ENCODE results near the gene AQP1.

Gene AQP1

GRCh38 chr7:30921540-30922401 lies 10.1 kb downstream of the AQP1 start:
- DNase-seq (ENCODE audit: low spot score): no peak

DNA sequence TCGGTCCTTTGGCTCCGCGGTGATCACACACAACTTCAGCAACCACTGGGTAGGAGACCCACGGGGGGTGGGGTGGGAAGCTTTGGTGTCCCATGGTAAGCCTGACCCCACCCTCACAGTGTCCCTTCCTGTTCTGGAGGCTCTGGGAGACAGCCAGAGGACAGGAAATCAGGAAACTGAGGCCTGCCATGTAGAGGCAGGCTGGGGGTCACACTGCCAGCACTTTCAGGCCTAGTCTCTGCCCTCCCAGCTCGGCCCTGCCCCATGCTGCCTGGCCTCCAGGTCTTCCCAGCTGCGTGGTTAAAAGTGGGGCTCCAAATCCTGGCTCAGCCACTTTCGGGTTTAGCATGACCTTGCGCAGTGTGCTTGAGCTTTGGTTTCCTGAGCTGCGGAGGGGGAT lies 10.9 kb downstream of the AQP1 start:
- no peak for DNase-seq (ENCODE audit: low spot score)

DNA sequence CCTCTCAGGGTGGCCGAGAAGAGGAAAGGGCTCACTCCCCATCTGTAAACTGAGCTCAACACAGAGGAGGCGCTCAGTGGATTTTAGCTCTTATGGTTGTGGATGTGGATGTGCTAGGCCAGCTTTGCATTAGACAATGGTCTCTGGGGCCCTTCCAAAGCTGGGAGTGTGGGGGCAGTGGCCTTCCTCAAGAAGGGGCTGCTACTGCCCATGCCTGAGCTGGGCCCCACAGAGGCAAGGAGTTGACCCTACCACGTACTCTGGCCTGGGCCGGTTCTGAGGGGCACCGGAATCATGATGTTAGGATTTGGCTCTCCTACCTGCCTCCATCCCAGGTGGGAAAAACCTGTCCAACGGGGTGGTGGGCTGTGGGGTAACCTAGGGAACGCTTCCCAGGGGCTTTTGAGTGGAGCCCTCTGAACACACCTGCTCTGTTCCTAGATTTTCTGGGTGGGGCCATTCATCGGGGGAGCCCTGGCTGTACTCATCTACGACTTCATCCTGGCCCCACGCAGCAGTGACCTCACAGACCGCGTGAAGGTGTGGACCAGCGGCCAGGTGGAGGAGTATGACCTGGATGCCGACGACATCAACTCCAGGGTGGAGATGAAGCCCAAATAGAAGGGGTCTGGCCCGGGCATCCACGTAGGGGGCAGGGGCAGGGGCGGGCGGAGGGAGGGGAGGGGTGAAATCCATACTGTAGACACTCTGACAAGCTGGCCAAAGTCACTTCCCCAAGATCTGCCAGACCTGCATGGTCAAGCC lies 11.5 kb downstream of the AQP1 start:
- no peak for DNase-seq (ENCODE audit: low spot score)

GRCh38 chr7:30923774-30924413 lies 12.2 kb downstream of the AQP1 start:
- DNase-seq (ENCODE audit: low spot score): no peak

- no peak for DNase-seq (ENCODE audit: low spot score)
Observed at GRCh38 chr7:30924624-30925023, 13.0 kb downstream of the AQP1 start.

GRCh38 chr7:30925117-30925516 lies 13.5 kb downstream of the AQP1 start:
- DNase-seq (ENCODE audit: low spot score): no peak

DNA sequence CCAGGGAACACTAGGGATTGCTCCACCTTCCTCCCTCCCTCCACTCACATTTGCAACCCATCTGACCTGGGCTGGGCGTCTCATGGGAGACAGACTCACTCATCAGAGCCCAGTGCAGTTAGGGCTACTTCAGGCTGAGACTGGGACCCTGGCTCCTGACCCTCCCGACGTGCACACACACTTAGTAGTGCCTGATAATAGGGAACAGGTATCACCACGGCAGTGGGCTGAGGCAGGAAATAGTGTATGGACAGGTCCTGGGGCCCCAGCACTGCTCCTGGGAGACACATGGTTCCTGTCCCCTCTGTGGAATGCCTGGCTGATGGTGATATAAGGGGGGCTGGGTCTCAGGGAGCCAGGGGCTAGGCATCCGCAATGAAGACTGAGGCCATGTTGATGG lies 14.3 kb downstream of the AQP1 start:
- no peak for DNase-seq (ENCODE audit: low spot score)

- no peak for DNase-seq (ENCODE audit: low spot score)
Observed at GRCh38 chr7:30926313-30926712, 14.7 kb downstream of the AQP1 start.

GRCh38 chr7:30927040-30927439 lies 15.4 kb downstream of the AQP1 start:
- no peak for DNase-seq (ENCODE audit: low spot score)

- no peak for DNase-seq (ENCODE audit: low spot score)
Observed at GRCh38 chr7:30927559-30927958, 15.9 kb downstream of the AQP1 start.

GRCh38 chr7:30928254-30928872 lies 16.7 kb downstream of the AQP1 start:
- DNase-seq (ENCODE audit: low spot score): no peak

DNA sequence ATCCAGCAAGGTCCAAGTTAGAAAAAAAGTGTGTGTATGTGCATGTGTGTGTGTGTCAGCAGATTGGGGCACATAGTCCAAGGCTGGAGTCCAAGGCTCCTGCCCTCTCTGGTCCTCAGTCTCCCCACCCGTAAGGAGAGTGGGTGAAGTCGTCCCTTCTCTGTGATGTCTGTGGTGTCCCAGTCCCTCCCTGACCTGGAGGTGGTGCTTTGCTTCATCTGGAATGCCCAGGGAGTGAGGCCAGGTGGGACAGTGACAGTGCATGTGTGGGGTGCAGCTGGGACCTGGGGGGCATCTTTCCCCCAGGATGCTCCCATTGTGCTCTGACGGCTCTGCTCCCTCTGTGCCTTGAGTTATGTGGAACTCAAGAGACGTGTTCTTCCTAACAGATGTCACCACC lies 18.0 kb downstream of the AQP1 start:
- DNase-seq (ENCODE audit: low spot score): no peak

DNA sequence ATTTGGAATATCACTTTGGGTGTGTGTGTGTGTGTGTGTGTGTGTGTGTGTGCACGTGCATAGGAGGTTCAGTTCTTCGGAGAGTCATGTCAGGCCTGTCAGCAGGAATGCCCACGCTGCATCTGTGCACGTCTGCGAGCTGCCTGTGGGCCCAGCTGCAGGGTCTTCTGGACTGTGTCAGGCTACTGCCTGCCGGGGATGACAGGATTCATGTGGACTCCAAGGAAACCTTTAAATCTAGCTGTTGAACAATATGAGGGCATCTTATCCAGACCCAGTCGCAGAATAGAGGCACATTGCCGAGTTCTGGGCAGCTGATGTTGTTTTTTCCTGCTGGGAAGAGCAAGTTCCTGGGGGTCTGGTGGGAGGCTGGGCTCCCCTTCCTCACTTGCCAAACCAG lies 19.0 kb downstream of the AQP1 start:
- no peak for DNase-seq (ENCODE audit: low spot score)

GRCh38 chr7:30931161-30931928 lies 19.7 kb downstream of the AQP1 start:
- peak; percentile 92 for DNase-seq (ENCODE audit: low spot score)

DNA sequence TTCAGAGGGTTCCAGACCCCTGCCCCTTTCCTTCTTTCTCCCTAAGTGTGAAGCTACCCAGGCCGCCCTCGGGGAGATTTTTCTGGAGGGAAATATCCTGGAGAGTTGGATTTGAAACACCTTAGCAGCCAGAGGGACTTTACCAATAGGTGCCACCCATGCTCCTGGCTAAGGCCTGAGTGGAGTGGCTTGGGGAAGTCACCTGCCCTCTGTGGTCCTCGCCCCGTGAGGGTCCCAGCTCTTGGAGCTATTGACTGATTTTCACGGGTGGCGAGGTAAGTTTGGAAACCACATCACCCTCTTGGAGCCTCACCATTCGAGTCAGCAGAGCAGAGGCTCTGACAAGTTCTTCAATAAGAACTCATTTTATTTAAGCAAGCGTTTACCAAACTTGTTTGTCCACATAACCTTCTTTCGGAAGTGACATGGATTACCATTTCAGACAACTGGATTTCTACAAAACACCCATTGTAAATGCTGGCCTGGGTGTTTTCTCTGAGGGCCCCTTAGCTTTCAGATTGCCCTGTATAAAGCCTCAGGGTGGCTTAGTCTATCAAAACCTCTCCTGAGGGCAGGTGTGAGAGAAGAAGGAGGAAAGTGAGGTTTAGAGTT lies 20.4 kb downstream of the AQP1 start:
- DNase-seq (ENCODE audit: low spot score): peak; percentile 1

DNA sequence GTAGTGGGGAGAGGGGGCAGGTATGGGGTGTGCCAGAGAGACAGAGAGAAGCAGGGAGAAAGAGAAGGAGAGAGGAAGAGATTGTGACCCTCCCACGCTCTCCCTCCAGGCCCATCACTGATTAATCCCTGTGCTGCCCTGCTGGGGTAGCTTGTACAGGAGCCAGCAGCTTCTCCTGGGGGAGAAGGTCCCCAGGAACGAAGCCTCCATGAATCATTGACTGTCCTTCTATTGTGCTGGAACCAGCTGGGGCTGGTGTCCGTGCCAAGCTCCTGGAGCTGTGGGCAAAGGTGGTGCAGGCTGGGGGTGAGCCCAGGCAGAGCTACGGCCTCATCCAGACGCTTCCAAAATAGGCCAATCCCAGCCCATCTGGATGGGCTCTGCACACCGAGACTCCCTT lies 20.9 kb downstream of the AQP1 start:
- no peak for DNase-seq (ENCODE audit: low spot score)

DNA sequence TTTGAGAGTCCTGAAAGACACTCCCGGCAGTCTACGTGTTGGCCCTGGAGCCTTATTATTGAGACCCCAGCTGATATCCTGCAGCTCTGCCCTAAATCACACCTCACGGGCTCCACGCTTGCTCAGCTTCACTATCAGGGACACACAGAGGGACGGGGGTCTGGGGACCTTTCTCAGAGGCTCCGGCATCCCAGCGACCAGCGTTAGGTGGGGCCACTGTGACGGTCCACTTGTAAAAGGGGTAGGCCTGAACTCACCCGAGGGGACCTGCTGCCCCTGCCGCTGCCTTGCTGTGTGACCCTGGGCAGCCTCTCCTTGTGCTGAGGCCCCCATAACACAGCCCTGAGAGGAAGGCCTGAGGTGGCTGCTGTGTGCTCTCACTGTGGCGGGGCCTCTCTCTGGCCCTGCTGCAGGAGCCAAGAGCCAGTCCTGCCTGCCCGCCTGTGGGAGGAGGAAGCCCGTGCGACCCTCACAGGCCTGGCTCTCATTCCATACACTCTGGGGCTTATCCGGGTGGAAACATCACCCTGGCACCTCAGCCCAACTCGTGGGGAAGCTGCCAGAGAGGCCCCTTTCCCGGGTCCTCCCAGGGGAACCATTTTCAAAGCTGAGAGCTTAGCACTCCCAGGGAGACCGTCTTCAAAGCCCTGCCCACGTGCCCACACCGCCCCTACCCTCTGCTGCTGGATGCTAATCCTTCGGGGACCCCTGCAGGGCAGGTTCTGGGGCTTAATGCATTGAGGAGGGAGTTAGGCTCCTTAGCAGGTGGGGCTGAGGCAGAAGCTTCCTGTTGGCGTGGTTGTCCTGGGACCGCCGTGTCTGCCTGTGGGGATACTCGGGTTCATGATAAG lies 21.7 kb downstream of the AQP1 start:
- no peak for DNase-seq (ENCODE audit: low spot score)

GRCh38 chr7:30934225-30934624 lies 22.6 kb downstream of the AQP1 start:
- peak; percentile 1 for DNase-seq (ENCODE audit: low spot score)

- DNase-seq (ENCODE audit: low spot score): peak; percentile 1
Observed at GRCh38 chr7:30934732-30935568, 23.3 kb downstream of the AQP1 start.

DNA sequence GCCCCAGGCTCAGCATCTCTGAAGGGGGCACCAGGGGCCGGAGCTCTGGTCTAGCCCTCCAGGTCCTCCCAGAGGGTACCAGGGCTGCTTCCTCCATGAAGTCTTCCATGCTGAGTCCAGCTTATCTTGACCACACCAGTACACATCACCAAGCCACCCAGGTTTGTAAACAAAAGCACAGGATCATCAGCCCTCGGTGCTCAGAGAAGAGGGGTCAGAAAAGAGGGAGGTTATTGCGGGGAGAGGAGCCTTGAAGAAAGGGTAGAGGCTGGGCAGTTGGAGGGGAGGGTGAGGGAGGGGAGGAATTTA lies 23.9 kb downstream of the AQP1 start:
- no peak for DNase-seq (ENCODE audit: low spot score)

Data from AG08395 (cell line).